Esophagus muscularis mucosa (tissue), 4 donors: Measurements from ENCODE around the gene ARSK. TPM values are rescaled to one million over a fixed set of nuclear protein-coding genes. Genes with fewer than 3 reads are reported as not detected.

Experiments used
- DNase-seq: peaks from one replicate; pipeline ENCODE4 v3.0.0-alpha.2; 2017; ENCODE audit errors: extremely low spot score
- H3K27ac ChIP-seq, 4 donors: fragments of 200-600 bp; sonication (generic); replicated peaks in 1 of 4; 1 replicate in 3 of 4; 2 replicates in 1 of 4; pipeline ENCODE4 v1.5.1; 2016 to 2019; ENCODE audit warnings: mild to moderate bottlenecking in 1 of 4
- H3K27me3 ChIP-seq, 4 donors: fragments of 200-600 bp; sonication (generic); one replicate each; pipeline versions ENCODE4 v1.5.1 to v1.6.0; 2016 to 2019
- H3K36me3 ChIP-seq, 4 donors: fragments of 200-600 bp; sonication (generic); one replicate each; pipeline ENCODE4 v1.5.1; 2016 to 2019
- H3K4me1 ChIP-seq, 4 donors: fragments of 200-600 bp; sonication (generic); one replicate each; pipeline ENCODE4 v1.5.1; 2016 to 2019
- H3K4me3 ChIP-seq, 4 donors: fragments of 200-600 bp; sonication (generic); 1 replicate in 2 of 4; 2 replicates in 2 of 4; pipeline ENCODE4 v1.5.1; 2016 to 2019; ENCODE audit warnings: mild to moderate bottlenecking in 4 of 4, moderate library complexity in 1 of 4
- H3K9me3 ChIP-seq, 4 donors: fragments of 200-600 bp; sonication (generic); 1 replicate in 3 of 4; 2 replicates in 1 of 4; pipeline ENCODE4 v1.5.1; 2016 to 2019
- CTCF ChIP-seq, 3 experiments: fragments of 200-600 bp in 2 of 3; fragments of 450-650 bp in 1 of 3; sonication (generic) in 2 of 3; IDR thresholded peaks; one replicate each; pipeline ENCODE4 v1.5.1; 2017 to 2019; ENCODE audit warnings: antibody characterized with exemption in 3 of 3, mild to moderate bottlenecking in 2 of 3, moderate library complexity in 1 of 3
- EP300 ChIP-seq: sonication (generic); formaldehyde crosslinking; IDR thresholded peaks from one replicate; pipeline ENCODE4 v1.6.1; 2017; ENCODE audit warnings: antibody characterized with exemption
- POLR2A ChIP-seq: fragments of 450-650 bp; IDR thresholded peaks from one replicate; pipeline ENCODE4 v1.6.1; 2017; ENCODE audit warnings: antibody characterized with exemption, moderate library complexity, mild to moderate bottlenecking, low read depth
- POLR2AphosphoS5 ChIP-seq, 2 donors: sonication (generic); formaldehyde crosslinking; IDR thresholded peaks; one replicate each; pipeline ENCODE4 v1.6.1; 2017; ENCODE audit warnings: antibody characterized with exemption in 2 of 2
- WGBS: methylation state at CpG from one replicate; pipeline ENCODE4 v1.1.5; 2018; 5-methylcytosine and 5-hydroxymethylcytosine counted together
- intact Hi-C: fragments of 100-400 bp; cut with DNase I; formaldehyde crosslinking; loops from one replicate; pipeline ENCODE4 v1.15.1; 2023
- total RNA-seq, 4 donors: library from RNA; depleted of rRNA; stranded (reverse); fragments of >200 nt; gene quantifications; one replicate each; pipeline versions ENCODE4 v1.1.0 to v1.2.1, GENCODE V29; 2016

The ARSK gene
- total RNA-seq, 4 donors from 2014 or later = 5.0 to 7.3 (median 6.7) TPM

- intact Hi-C loops = no loop called here
- Histone ChIP-seq H3K27ac (no peak overlapping the region), H3K4me3 (no peak overlapping the region), H3K36me3 (no peaks in the 10 kb centered on the region), H3K4me1 (no peaks in the 10 kb centered on the region), H3K9me3 (peaks cover 0 to 7% (median 2%) of the 10 kb centered on the region in 4 donors), H3K27me3 (peaks cover 0 to 6% (median 0%) of the 10 kb centered on the region in 4 donors)
- WGBS = 44% methylated on average over 3 of the region's 3 CpGs
- TF ChIP-seq CTCF (IDR thresholded peaks at IDR 0.05) (no peak), POLR2A (no peak), EP300 (no peak), POLR2AphosphoS5 (IDR thresholded peaks at IDR 0.05) (no peak)
- DNase-seq = no peak
These were observed 54.8 kb downstream of the ARSK start for GRCh38 chr5:95609711-95610110.

GRCh38 chr5:95610546-95610945 is 55.6 kb downstream of the ARSK start:
- Histone ChIP-seq H3K27me3 (peaks cover 0 to 6% (median 0%) of the 10 kb centered on the region in 4 donors), H3K4me3 (no peak overlapping the region), H3K36me3 (no peaks in the 10 kb centered on the region), H3K27ac (no peak overlapping the region), H3K9me3 (peaks cover 0 to 7% (median 2%) of the 10 kb centered on the region in 4 donors), H3K4me1 (no peaks in the 10 kb centered on the region)
- intact Hi-C loops = no loop called here
- DNase-seq = no peak
- 97% methylated on average over 7 of the region's 7 CpGs for WGBS
- TF ChIP-seq POLR2AphosphoS5 (IDR thresholded peaks at IDR 0.05) = no peak
- TF ChIP-seq CTCF (IDR thresholded peaks at IDR 0.05) = no peak
- no peak for TF ChIP-seq EP300
- no peak for TF ChIP-seq POLR2A

- 95% methylated on average over 3 of the region's 3 CpGs for WGBS
- Histone ChIP-seq H3K4me3 (no peak overlapping the region), H3K4me1 (no peaks in the 10 kb centered on the region), H3K36me3 (no peaks in the 10 kb centered on the region), H3K27me3 (peaks cover 0 to 6% (median 0%) of the 10 kb centered on the region in 4 donors), H3K27ac (no peak overlapping the region), H3K9me3 (peaks cover 0 to 7% (median 2%) of the 10 kb centered on the region in 4 donors)
- TF ChIP-seq POLR2AphosphoS5 (IDR thresholded peaks at IDR 0.05) (no peak), POLR2A (no peak), CTCF (IDR thresholded peaks at IDR 0.05) (no peak), EP300 (no peak)
- intact Hi-C loops = no loop called here
- DNase-seq = no peak
These were observed 56.5 kb downstream of the ARSK start for GRCh38 chr5:95611396-95611795.

GRCh38 chr5:95613514-95613913 is 58.6 kb downstream of the ARSK start:
- 93% methylated on average over 1 of the region's 1 CpG for WGBS
- intact Hi-C loops = no loop called here
- peaks cover 0 to 2% (median 0%) of the 10 kb centered on the region in 4 donors for H3K27me3 ChIP-seq
- H3K27ac ChIP-seq = no peak overlapping the region
- no peak overlapping the region for H3K4me3 ChIP-seq
- TF ChIP-seq POLR2A = no peak
- no peak for TF ChIP-seq EP300
- no peak for TF ChIP-seq POLR2AphosphoS5 (IDR thresholded peaks at IDR 0.05)
- TF ChIP-seq CTCF (IDR thresholded peaks at IDR 0.05) = no peak
- no peaks in the 10 kb centered on the region for H3K4me1 ChIP-seq
- H3K36me3 ChIP-seq = no peaks in the 10 kb centered on the region
- peaks cover 0 to 7% (median 2%) of the 10 kb centered on the region in 4 donors for H3K9me3 ChIP-seq
- no peak for DNase-seq

GRCh38 chr5:95615164-95615467 is 60.2 kb downstream of the ARSK start:
- Histone ChIP-seq H3K4me3 (no peak overlapping the region), H3K27me3 (peaks cover 0 to 16% (median 3%) of the 10 kb centered on the region in 4 donors), H3K9me3 (peaks cover 0 to 7% (median 2%) of the 10 kb centered on the region in 4 donors), H3K36me3 (no peaks in the 10 kb centered on the region), H3K27ac (no peak overlapping the region), H3K4me1 (peaks cover 8 to 12% (median 11%) of the 10 kb centered on the region in 4 donors)
- 100% methylated on average over 1 of the region's 1 CpG for WGBS
- DNase-seq = no peak
- no peak for TF ChIP-seq CTCF (IDR thresholded peaks at IDR 0.05)
- no peak for TF ChIP-seq EP300
- TF ChIP-seq POLR2A = no peak
- intact Hi-C loops = no loop called here
